GM18867 (cell line): ENCODE data around the gene ACBD6.

Source experiments
- ATAC-seq: cut with Tn5 transposase; IDR thresholded peaks from one replicate; pipeline ENCODE4 v1.9.1; 2021; ENCODE audit warnings: mild to moderate bottlenecking, moderate library complexity; ENCODE audit not compliant: unreplicated experiment

ACBD6 gene

DNA sequence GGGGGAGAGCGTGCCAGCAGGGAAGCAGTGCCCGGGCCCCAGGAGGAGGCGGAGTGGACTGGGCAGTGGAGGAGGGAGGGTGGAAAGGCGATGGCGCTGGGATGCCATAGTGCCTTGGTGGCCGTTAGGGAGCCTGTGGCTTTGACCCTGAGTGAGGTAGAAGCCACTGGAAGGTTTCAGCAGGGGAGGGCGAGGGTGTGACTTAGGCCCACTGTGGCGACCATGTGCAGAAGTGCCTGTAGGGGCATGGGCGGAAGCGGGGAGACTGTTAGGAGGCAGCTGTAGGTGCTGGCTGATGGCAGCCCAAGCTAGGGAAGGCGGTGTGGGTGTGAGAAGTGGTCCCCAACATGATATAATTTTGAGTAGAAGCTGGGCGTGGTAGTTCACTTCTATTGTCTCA is 244.1 kb downstream of the ACBD6 start:
- no peak for ATAC-seq

DNA sequence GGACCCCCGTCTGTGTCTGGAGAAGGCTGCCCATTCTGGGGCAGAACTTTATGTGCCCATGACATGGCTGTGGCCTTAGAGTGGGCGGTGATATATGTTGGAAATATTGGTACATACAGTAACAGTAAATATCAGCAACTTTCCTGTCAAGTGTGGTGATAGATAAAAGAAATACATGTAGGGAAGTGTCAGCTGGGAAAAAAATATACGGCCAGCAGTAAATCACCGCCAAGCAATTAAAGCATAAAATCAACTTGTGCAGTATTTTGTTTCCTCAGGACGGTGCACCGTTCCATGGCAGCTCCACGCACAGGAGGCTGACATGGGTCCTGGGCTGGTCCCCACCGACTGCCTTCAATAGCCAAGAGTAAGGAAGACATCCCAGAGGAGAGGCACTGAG is 244.9 kb downstream of the ACBD6 start:
- no peak for ATAC-seq

DNA sequence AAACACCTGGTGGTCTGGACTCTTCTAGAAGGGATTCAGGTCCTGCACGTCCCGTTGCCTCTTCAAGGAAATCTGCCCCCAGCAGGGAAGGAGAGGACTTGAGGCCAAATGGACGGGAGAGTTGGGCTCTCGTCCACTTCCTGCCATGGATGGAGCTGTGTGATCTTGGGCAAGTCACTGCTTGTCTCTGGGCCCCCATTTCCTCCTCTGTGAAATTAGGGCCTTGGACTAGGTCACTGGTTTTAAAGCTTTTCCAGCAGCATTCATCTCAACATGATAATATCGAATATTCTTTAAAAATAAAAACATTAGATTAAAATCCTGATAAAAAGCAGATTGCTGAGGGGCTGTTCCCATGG is 245.4 kb downstream of the ACBD6 start:
- no peak for ATAC-seq

DNA sequence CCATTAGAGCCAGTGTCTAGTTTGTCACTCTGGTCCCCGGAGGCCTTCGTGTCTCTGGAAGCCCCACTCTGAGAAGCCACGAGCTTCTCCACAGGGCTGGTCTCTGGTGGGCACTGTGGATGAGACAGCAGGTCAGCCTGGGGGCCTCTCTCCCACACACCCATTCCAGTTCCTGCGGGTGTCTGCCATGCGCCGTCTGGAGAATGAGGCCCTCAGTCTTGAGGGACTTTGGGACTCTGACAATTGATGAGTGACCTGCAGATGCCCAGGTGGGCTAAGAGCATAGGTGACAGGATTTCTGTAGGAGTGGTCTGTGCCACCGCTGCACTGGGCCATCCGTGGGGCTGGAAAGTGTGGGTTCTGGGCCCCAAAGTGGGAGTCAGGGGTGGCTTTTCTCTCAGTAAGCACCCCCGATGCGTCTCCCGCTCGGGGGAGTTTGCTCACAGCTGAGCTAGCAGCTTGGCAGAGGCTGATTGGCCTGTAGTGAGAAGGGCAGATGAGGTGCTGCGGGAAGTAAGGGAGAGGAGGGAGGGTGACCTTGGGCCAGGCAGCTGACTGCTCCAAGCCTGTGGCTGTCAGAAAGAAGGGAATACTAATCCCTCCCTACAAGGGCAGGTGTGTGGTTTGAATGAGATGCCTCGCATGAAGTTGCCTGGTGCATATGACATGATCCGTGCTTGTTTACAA is 245.9 kb downstream of the ACBD6 start:
- no peak for ATAC-seq

DNA sequence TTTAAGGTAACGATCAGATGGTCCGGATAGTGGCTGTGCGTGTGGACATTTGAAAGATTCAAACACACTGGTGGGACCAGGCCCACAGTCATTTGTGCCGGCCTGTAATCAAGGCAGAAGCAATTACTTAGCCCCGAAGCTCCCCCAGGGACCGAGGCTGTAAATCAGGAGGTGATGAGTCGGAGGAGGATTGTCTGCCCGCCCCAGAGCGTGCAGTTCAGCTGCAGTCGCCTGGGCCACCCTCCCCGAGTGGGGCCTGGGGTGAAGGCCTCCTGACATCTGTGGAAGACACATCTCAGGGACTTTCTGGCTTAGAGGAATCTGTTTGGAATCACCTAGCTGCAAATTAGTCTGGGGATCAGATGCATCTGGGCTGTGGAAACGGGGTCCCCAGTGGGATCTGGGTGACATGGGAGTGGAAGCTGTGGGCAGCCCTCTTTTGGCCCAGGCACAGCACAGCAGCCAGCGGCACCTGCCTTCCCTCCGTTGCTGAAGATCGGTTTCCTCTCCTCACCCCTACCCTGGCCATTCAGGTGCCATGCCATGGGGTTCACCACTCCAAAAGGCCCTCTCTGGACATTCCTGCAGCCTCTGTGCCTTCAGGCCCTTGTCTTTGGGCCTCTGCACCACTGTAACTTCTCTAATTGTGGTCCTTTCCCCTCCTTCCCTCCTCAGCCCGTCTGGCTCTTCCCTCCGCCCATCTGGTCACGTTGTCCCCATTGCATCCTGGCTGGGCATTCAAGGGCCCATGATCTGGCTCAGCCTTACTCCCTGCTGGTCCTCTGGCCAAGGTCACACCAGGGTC is 246.6 kb downstream of the ACBD6 start:
- ATAC-seq = no peak

DNA sequence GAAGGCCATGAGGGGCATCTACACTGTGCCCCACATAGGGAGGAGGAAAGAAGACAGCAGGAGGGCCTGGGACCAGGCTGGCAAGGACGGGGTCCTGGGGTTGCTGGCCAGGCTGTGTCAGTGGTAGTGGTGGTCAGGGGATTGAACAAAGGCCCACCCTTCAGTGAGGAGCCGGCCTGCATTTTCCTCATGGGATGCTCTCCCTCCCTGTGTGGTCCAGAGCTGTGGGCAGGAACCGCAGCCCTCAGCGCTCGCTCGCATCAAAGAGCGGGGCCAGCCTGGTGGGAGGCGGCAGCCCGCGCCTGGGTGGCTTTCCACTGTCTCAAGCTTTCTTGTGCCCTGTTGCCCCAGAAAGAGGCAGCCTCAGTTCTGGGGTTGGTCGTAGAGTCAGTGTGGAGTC is 247.5 kb downstream of the ACBD6 start:
- no peak for ATAC-seq

DNA sequence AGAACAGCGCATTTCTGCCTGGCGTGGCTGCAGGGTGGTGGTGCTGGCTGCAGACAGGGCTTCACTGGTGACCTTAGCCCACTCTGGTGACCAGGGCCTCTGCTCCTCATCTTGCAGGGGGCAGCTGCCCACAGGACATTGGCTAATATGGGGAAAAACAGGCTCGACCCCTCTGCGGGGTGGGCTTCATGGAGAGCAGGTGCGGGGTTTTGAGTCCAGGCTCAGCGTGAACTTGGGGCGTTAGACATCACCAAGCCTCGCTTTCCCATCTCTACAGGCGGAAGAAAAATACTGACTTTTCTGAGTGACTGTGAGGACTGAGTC is 247.9 kb downstream of the ACBD6 start:
- no peak for ATAC-seq

DNA sequence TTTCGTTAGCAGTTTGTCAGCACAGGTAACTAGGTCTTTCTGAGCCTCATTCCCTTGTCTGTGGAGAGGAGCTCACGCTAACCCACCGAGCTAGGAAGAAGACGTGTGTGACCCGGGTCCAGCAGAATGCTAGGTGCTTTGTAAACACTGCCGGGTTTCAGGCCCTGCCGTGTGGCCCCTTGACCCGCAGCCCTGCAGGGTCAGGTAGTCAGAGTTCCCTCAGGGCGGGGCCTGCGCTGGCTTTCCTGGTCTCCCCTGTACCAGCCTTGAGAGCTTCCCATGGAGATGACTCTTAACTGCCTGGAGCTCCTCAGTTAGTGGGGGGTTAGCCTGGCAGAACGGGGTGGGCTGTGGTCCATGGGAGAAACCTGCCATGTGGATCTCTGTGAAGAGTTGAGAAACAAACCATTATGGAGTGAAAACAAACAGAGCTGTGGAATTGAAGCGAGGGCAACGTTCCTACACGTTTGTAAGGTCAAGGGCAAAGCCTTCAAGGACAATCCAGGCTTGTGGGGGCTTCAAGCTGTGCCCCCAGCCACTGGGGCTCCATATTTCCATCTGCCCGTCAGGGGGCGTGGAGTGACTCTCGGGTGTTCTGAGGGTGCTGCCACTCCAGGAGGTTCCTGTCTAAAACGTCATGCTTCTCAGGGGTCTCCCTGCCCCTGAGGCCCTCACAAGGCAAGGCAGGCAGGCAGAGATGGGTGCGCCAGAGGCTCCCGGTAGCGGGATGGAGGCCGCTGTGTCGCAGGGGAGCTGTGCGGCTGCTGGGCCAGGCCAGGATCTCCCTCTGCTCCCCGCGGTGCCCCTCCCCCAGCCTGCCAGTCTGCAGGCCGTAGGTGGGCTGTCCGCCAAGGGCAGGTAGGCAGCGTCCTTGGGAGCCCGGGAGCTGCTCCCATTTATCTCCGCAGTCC is 248.5 kb downstream of the ACBD6 start:
- no peak for ATAC-seq

DNA sequence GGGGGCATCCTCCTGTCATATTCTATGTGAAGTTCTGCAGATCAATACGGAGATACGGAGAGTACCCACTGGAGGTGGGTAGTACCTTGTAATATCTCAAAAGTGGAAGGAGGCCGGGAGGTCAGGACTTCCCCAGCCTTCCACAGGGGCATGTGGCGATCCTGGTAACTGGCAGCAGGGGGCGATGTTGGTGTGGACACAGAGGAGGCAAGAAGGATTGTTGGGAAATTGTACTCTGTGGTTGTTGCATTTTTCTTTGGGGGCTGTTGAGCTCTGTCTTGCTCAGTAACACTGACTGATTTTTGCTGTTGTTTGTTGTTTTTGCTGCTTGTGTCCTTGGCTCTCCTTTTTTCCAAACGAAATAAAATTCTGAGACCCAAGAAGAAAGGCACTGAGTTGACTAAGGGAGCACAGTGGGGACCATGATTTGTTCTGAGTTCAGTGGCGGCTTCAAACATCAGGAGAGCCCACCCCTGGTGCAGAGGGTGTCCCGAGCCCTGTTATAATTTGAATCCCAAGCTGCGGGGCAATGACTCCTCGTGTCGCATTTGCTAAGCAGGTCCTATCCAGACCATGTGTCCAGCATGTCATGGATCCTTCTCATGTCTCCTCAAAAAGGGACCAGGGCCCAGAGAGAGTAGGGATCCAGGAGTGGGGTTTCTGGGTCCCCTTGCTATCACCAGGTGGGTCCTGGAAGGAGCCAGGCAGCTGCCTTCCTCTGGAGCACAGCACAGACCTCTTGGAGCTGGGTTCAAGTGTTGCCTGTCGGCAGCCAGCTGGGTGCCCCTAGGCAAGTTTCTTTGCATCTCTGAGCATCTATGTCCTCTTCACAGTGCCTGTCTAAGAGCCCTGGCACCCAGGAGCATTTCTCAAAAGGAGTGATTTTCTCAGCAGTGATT is 249.5 kb downstream of the ACBD6 start:
- ATAC-seq = peak; percentile 64

DNA sequence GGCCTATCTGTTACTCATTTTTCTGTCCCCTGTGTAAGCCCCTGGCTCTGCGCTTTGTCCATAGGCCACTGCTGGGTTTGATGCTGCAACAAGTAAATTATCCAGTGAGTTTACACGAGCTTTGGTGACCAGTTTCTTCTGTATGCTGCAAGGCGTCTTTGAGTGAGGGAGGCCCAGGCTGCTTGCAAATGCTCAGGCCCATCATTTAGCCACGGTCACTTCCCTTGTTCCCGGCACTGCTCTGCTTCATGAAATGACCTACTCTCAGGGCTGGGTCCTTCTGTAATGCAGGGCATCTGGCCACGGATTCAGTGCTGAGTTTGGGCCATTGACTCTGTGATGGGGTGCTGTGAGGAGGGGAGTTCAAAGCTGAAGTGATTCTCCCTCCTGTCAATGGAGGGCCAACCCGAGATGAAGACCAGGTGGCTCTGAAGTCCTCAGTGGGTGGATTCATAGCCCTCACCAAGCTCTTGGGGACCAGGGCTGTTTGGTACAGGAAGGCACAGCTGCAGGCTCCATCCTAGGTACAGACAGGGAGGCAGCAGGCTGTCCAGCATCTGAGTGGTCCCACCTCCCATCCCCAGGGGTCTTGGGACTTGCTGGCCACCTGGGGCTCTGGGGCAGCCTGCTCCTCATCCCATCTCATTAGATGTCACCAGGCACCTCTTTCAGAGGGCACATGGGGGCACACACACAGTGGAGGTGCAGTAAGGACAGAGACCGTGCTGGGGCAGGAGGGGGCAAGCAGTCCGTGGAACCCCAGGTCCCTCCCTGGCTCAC is 250.7 kb downstream of the ACBD6 start:
- ATAC-seq = no peak

DNA sequence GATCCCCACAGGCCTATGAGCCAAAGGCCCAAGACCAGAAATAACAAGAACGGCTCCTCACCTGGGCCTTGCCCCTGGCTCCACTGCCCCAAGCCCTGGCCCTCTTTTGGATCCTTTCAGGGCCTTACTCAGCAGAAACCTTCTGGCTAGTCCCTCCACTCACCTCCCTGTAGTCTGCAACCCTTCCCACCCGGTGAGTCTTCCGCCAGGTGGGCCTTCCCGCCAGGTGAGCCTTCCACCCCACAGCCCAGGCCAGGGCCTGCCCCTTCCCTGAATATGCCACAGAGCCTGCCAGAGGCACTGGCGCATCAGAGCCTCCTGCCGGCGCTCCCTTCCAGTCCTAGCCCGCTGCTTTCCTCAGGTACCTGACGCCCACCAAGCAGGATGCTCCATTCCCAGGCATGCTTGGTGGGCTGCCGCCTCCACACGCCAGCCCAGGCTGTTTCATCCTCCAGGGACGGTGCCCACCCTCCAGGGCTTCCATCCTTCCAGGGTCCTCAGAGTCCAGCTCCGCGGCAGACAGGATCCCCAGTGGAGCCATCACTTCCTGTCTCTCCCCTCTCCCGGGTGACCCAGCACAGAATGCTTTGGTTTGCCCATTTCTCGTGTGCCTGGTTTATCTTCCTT is 251.4 kb downstream of the ACBD6 start:
- ATAC-seq = no peak

DNA sequence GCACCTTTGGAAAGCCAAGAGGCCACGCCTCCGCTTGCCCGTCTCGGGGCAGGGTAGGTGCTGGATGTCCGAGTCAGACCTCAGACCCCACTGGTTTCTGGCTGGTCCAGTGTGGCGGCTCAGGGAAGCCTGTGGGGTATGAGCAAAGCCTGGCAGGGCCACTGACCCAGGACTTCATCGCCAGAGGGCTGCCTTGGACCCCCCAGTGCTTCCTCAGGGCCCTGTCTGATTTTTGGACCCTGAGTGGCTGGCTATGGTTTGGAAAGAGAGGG is 251.9 kb downstream of the ACBD6 start:
- ATAC-seq = no peak

DNA sequence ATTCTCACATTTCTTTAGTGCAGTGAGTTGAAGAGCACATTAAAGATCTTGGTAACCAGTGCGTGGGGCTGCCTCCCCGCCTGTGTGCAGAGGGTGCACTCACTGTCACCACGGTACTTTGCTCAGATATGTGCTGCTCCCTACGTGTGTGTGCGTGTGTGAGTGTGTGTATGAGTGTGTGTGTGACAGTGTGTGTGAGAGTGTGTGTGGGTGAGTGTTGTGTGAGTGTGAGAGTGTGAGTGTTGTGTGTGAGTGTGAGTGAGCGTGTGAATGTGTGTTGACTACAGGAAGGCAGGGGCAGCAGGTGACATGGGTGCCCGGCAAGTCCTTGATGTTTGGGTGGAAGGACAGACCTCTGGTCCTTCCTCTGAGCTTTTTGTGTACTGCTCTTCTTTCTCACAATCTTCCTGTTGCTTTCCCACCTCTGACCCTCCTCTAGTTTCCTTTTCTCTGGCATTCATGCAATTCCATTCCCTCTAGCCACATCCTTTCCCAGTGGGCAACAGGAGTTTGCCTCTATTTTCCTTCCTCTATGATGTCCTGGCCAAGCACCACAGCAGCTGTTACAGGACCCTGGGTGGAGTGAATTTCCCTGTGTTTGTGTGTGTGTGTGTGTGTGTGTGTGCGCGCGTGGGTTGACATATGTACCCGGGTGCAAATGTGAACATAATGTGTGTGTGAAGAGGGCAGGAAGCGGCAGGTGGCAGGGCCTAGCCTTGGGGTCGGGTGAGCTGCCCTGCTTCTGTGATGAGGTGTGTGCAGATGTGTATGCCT is 252.5 kb downstream of the ACBD6 start:
- ATAC-seq = no peak

DNA sequence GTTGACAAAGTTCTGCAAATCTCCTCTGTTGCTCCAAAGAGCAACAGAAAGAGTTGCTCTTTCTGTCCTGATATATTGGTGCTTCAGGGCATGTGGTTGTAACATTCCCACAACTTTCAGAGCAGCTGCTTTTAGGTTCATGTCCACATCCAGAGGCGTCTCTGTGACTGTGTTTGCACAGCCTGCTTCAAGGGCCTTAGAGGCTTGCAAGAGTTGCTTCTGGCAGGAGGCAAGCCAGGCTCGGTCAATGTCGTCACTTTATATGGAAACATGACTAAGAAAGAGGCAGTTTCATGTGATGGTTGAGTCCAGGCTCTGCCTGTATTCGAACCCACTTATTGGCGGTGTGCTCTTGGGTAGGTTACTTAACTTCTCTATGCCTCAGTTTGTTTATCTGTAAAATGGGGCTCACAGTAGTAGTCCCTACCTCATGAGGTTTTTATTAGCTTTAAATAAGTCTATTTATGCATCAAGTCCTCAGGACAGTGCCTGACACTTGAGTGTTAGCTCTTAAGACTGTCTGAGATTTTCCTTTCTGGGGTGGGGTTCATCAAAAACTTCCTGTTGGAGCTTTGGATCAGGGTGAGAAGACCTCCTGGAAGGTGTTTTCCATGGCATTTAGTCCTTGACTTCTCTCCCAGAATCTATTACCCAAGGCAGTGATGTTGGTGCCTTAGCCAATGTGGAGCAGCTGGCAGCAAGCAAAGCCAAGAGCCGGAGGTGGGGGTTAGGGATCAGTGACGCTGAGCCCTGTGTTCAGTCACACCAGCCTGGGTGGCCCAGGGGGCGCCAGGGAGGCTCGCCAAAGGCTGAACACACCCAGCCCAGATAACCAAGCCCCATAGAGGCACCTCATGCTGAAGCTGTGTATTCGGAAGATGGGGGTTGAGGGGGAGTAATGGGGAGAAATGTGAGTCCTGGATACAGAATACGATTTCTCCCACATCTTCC is 253.4 kb downstream of the ACBD6 start:
- no peak for ATAC-seq

DNA sequence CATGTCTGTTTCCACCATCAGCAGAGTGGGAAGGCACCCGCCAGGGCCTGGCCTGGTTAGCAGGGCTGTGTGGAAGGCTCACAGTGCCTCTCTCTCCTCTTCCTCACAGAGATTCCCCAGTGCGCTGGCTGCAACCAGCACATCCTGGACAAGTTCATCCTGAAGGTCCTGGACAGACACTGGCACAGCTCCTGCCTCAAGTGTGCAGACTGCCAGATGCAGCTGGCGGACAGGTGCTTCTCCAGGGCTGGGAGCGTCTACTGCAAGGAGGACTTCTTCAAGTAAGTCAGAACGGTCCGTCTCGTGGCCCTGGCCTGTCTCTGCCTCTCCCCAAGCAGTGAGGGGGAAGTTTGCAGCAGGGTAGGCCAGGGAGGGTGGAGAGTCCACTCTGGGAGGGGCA is 254.2 kb downstream of the ACBD6 start:
- no peak for ATAC-seq

DNA sequence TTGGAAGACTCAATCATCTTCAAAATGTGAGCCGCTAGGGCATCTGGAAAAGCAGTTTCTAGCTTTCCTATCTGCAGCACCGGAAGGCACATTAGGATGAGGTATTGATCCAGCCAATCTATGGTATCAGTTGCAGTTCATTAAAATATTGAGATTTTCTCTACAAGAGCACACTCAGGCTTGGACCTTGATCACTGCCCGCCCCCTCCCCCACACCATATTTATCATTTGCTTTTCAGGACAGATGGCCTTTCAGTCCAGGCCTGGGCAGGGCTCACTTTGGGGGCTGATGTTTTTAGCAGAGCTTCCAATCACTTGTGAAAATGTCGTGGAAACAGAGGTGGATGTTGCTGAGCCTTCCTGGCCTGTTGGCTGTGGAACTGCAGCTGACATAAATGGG is 254.8 kb downstream of the ACBD6 start:
- ATAC-seq = no peak

DNA sequence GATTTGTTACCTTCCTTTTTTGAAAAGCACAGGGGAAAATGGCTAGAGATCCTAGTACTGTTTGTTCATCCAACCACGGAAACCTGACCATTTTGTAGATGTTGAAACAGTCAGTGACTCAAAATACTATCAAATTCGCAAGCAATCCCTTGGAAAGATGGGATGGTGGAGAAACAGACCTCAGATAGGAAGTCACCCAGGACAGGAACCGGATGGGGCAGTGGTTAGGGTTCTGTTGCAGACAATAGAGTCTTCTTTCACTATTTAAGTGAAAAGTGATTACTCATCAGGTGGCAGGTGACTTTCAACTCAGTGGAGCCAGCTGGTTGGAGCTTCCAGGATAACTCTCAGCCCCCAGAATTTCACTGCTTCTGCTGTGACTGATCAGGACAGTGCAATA is 255.3 kb downstream of the ACBD6 start:
- no peak for ATAC-seq

DNA sequence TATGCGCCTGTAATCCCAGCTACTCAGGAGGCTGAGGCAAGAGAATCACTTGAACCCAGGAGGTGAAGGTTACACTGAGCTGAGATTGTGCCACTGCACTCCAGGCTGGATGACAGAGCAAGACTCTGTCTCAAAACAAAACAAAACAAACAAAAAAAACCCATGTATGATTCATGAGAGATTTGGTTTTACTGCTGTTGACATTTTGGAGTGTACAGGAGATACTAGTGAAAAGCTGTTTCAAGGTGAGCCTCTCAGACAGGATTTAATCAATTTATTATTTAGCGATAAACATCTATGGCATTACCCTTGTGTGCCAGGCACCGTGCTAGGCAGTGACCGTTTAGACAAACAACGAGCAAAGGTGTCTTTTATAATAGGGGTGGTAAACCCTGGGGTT is 255.8 kb downstream of the ACBD6 start:
- ATAC-seq = no peak
